Neuronal stem cell (in vitro differentiated cells): ENCODE measurements around the gene ATG2A.
A peak's percentile ranks its signal among the peaks of the same experiment; 100 is the strongest.

Experiments used
- DNase-seq: peaks from one replicate; pipeline ENCODE4 v3.0.0-alpha.2; 2013; ENCODE audit warnings: low spot score
- H2AFZ ChIP-seq: one replicate; pipeline ENCODE4 v1.6.1; 2013; ENCODE audit warnings: mild to moderate bottlenecking, low read length, inconsistent platforms
- H2AK5ac ChIP-seq: 2 replicates; pipeline ENCODE4 v1.6.1; 2013; ENCODE audit warnings: low read depth, mild to moderate bottlenecking, inconsistent platforms, low read length, moderate library complexity, mixed read lengths
- H2BK120ac ChIP-seq: 2 replicates; pipeline ENCODE4 v1.6.1; 2013; ENCODE audit warnings: low read depth, mild to moderate bottlenecking, inconsistent platforms, low read length, moderate library complexity, mixed read lengths
- H2BK12ac ChIP-seq: one replicate; pipeline ENCODE4 v1.6.1; 2013; ENCODE audit warnings: low read length, inconsistent platforms
- H2BK15ac ChIP-seq: 2 replicates; pipeline ENCODE4 v1.6.1; 2013; ENCODE audit warnings: mild to moderate bottlenecking, low read length, inconsistent platforms, mixed read lengths
- H2BK5ac ChIP-seq: one replicate; pipeline ENCODE4 v1.6.1; 2013; ENCODE audit warnings: inconsistent platforms, mild to moderate bottlenecking, low read length, moderate library complexity
- H3K14ac ChIP-seq: one replicate; pipeline ENCODE4 v1.6.1; 2013; ENCODE audit warnings: low read length, inconsistent platforms
- H3K18ac ChIP-seq: 2 replicates; pipeline ENCODE4 v1.6.1; 2013; ENCODE audit warnings: low read length, inconsistent platforms
- H3K23ac ChIP-seq: 2 replicates; pipeline ENCODE4 v1.6.1; 2013; ENCODE audit warnings: low read depth, mild to moderate bottlenecking, mixed read lengths, low read length, inconsistent platforms; ENCODE audit not compliant: poor library complexity
- H3K27ac ChIP-seq: replicated peaks from 3 replicates; pipeline ENCODE4 v1.5.1; 2013; ENCODE audit warnings: low read length, inconsistent platforms
- H3K27me3 ChIP-seq, 3 experiments: 2 replicates each; pipeline ENCODE4 v1.6.1; 2013; ENCODE audit warnings: low read length in 3 of 3, mild to moderate bottlenecking in 2 of 3, inconsistent platforms in 1 of 3, low read depth in 1 of 3, mixed read lengths in 1 of 3, moderate library complexity in 1 of 3; ENCODE audit not compliant: control insufficient read depth in 3 of 3, insufficient read depth in 3 of 3
- H3K36me3 ChIP-seq, 2 donors: replicated peaks in 1 of 2; 2 replicates each; pipeline ENCODE4 v1.6.1; 2013; ENCODE audit warnings: low read length in 2 of 2; ENCODE audit not compliant: control insufficient read depth in 2 of 2, insufficient read depth in 2 of 2
- H3K4ac ChIP-seq: 2 replicates; pipeline ENCODE4 v1.6.1; 2013; ENCODE audit warnings: inconsistent platforms, mild to moderate bottlenecking, low read length, moderate library complexity
- H3K4me1 ChIP-seq, 2 donors: 1 replicate in 1 of 2; 2 replicates in 1 of 2; pipeline ENCODE4 v1.6.1; 2013; ENCODE audit warnings: low read length in 2 of 2, low read depth in 1 of 2; ENCODE audit not compliant: control insufficient read depth in 2 of 2, insufficient read depth in 1 of 2
- H3K4me2 ChIP-seq: one replicate; pipeline ENCODE4 v1.6.1; 2013; ENCODE audit warnings: mild to moderate bottlenecking, low read length, inconsistent platforms; ENCODE audit not compliant: insufficient read depth, poor library complexity, severe bottlenecking
- H3K4me3 ChIP-seq, 2 donors: 2 replicates each; pipeline ENCODE4 v1.5.1; 2013; ENCODE audit warnings: low read length in 2 of 2, mild to moderate bottlenecking in 2 of 2, inconsistent platforms in 1 of 2, moderate library complexity in 1 of 2
- H3K79me1 ChIP-seq: one replicate; pipeline ENCODE4 v1.6.1; 2013; ENCODE audit warnings: low read depth, mild to moderate bottlenecking, inconsistent platforms, low read length, moderate library complexity
- H3K9ac ChIP-seq: one replicate; pipeline ENCODE4 v1.6.1; 2013; ENCODE audit warnings: mild to moderate bottlenecking, low read depth, low read length, inconsistent platforms; ENCODE audit not compliant: poor library complexity
- H3K9me3 ChIP-seq, 2 donors: replicated peaks in 1 of 2; 2 replicates each; pipeline versions ENCODE3 to v1.6.1; 2013; ENCODE audit warnings: low read length in 2 of 2, mild to moderate bottlenecking in 2 of 2, inconsistent platforms in 1 of 2, low read depth in 1 of 2, mixed read lengths in 1 of 2, moderate library complexity in 1 of 2; ENCODE audit not compliant: control insufficient read depth in 2 of 2, insufficient read depth in 1 of 2
- H4K8ac ChIP-seq: one replicate; pipeline ENCODE4 v1.6.1; 2013; ENCODE audit warnings: low read depth, mild to moderate bottlenecking, inconsistent platforms, low read length, moderate library complexity
- H4K91ac ChIP-seq: one replicate; pipeline ENCODE4 v1.6.1; 2013; ENCODE audit warnings: low read length, low read depth, mild to moderate bottlenecking, inconsistent platforms; ENCODE audit not compliant: poor library complexity
- whole genome bisulfite sequencing, 2 donors: extraction: QIAGEN DNeasy Blood & Tissue Kit; methylation state at CpG; one replicate each; pipeline ENCODE4 v1.1.7; 2013; ENCODE audit warnings: missing lambda C conversion rate in 2 of 2, mixed read lengths in 1 of 2; ENCODE audit not compliant: insufficient read length in 2 of 2, insufficient replicate concordance in 1 of 2; ENCODE audit errors: extremely low coverage in 2 of 2; 5-methylcytosine and 5-hydroxymethylcytosine counted together

ATG2A gene

GRCh38 chr11:64856382-64857227 lies 60.4 kb downstream of the ATG2A start:
- Histone ChIP-seq H3K4me2 (no peak overlapping the region), H4K8ac (no peak overlapping the region), H3K27me3 (no peaks in the 10 kb centered on the region), H3K9ac (peak overlapping the region; percentile 63), H3K18ac (no peak overlapping the region), H3K4me1 (peaks cover 0 to 3% of the 10 kb centered on the region in 2 donors), H3K79me1 (peaks cover 6% of the 10 kb centered on the region), H3K36me3 (peaks cover 19 to 51% of the 10 kb centered on the region in 2 donors), H3K9me3 (no peaks in the 10 kb centered on the region), H2BK15ac (no peak overlapping the region), H2AFZ (no peak overlapping the region), H4K91ac (peak overlapping the region; percentile 22), H3K4ac (no peak overlapping the region), H3K4me3 (no peak overlapping the region), H2AK5ac (no peak overlapping the region), H3K27ac (no peak overlapping the region), H3K14ac (no peak overlapping the region), H3K23ac (no peak overlapping the region), H2BK5ac (no peak overlapping the region), H2BK12ac (no peak overlapping the region), H2BK120ac (no peak overlapping the region)
- no peak for DNase-seq
- no CpG with 5 or more reads among the region's 20 CpGs for whole genome bisulfite sequencing, 2 donors

- Histone ChIP-seq H3K14ac (no peak overlapping the region), H4K8ac (no peak overlapping the region), H4K91ac (no peak overlapping the region), H3K36me3 (peaks cover 19 to 51% of the 10 kb centered on the region in 2 donors), H3K23ac (no peak overlapping the region), H2AFZ (no peak overlapping the region), H3K9me3 (no peaks in the 10 kb centered on the region), H3K4me1 (peaks cover 2 to 10% of the 10 kb centered on the region in 2 donors), H2BK5ac (no peak overlapping the region), H3K27me3 (no peaks in the 10 kb centered on the region), H3K4ac (no peak overlapping the region), H3K79me1 (peaks cover 4% of the 10 kb centered on the region), H3K27ac (no peak overlapping the region), H3K4me2 (no peak overlapping the region), H3K4me3 (no peak overlapping the region), H2AK5ac (no peak overlapping the region), H3K18ac (no peak overlapping the region), H2BK15ac (no peak overlapping the region), H2BK120ac (no peak overlapping the region), H2BK12ac (no peak overlapping the region), H3K9ac (no peak overlapping the region)
- no peak for DNase-seq
- WGBS, 2 donors: 100% methylated on average over 3 of the region's 22 CpGs; no CpG with 5 or more reads in 1 of the 2 donors
Observed at GRCh38 chr11:64855596-64856304, 61.3 kb downstream of the ATG2A start.

- Histone ChIP-seq H2BK15ac (no peak overlapping the region), H3K4me3 (no peak overlapping the region), H3K9me3 (no peaks in the 10 kb centered on the region), H2AFZ (no peak overlapping the region), H3K79me1 (peaks cover 4% of the 10 kb centered on the region), H3K27ac (no peak overlapping the region), H3K4ac (no peak overlapping the region), H3K18ac (peak overlapping the region; percentile 48), H3K36me3 (peaks cover 19 to 47% of the 10 kb centered on the region in 2 donors), H3K9ac (peak overlapping the region; percentile 70), H2BK5ac (peak overlapping the region; percentile 53), H3K4me2 (no peak overlapping the region), H2AK5ac (no peak overlapping the region), H3K4me1 (peaks cover 2 to 10% of the 10 kb centered on the region in 2 donors), H4K91ac (no peak overlapping the region), H2BK120ac (no peak overlapping the region), H3K23ac (no peak overlapping the region), H3K27me3 (no peaks in the 10 kb centered on the region), H3K14ac (no peak overlapping the region), H2BK12ac (no peak overlapping the region), H4K8ac (peak overlapping the region; percentile 65)
- no peak for DNase-seq
- no CpG with 5 or more reads among the region's 45 CpGs for WGBS, 2 donors
Observed at GRCh38 chr11:64854534-64855502, 62.2 kb downstream of the ATG2A start.
